NB4 (cell line): ENCODE data around the gene FHIT.

ENCODE experiments used
- CTCF ChIP-seq: IDR thresholded peaks from one replicate; pipeline ENCODE4 v1.5.1; 2012; ENCODE audit warnings: low read depth, low read length
- MAX ChIP-seq: IDR thresholded peaks from 2 replicates; pipeline ENCODE4 v1.6.1; 2011; ENCODE audit warnings: low read depth, low read length
- MYC ChIP-seq: IDR thresholded peaks from 2 replicates; pipeline ENCODE4 v1.6.1; 2011; ENCODE audit warnings: low read depth, low read length
- POLR2A ChIP-seq: IDR thresholded peaks from 2 replicates; pipeline ENCODE4 v1.6.1; 2011; ENCODE audit warnings: mild to moderate bottlenecking; ENCODE audit not compliant: insufficient read length; ENCODE audit errors: extremely low read depth

GRCh38 chr3:59783468-59783988, 1467.7 kb downstream of the FHIT start:
- TF ChIP-seq CTCF: no peak
- no peak for TF ChIP-seq MAX
- TF ChIP-seq POLR2A: no peak
- no peak for TF ChIP-seq MYC
